Thymus (tissue), 11 donors: ENCODE measurements around the gene SLC16A10. TPM values are rescaled to one million over a fixed set of nuclear protein-coding genes. Genes with fewer than 3 reads are reported as not detected.
"Not testable (repeated sequence)": the region's sequence is repeated elsewhere in the genome, so short reads cannot be mapped to it uniquely, and the experiment has no call there.

Experiments
- DNase-seq, 9 donors: peaks; one replicate each; pipeline ENCODE4 v3.0.0-alpha.2; 2013; ENCODE audit warnings: low spot score in 9 of 9, low read depth in 6 of 9, missing footprints in 1 of 9
- H3K27ac ChIP-seq, 2 donors: one replicate each; pipeline ENCODE4 v1.5.1; 2013; ENCODE audit warnings: control low read depth in 1 of 2, low read depth in 1 of 2, low read length in 1 of 2, mild to moderate bottlenecking in 1 of 2, moderate library complexity in 1 of 2
- H3K27me3 ChIP-seq, 2 donors: one replicate each; pipeline ENCODE4 v1.5.1; 2013; ENCODE audit warnings: low read length in 1 of 2; ENCODE audit not compliant: control insufficient read depth in 2 of 2, insufficient read depth in 1 of 2
- H3K36me3 ChIP-seq, 2 donors: one replicate each; pipeline ENCODE4 v1.5.1; 2013; ENCODE audit warnings: low read length in 1 of 2, mild to moderate bottlenecking in 1 of 2, moderate library complexity in 1 of 2; ENCODE audit not compliant: control insufficient read depth in 2 of 2, insufficient read depth in 2 of 2
- H3K4me1 ChIP-seq, 2 donors: one replicate each; pipeline ENCODE4 v1.5.1; 2013; ENCODE audit warnings: low read length in 2 of 2; ENCODE audit not compliant: control insufficient read depth in 2 of 2, insufficient read depth in 2 of 2
- H3K4me3 ChIP-seq, 2 donors: one replicate each; pipeline ENCODE4 v1.5.1; 2013; ENCODE audit warnings: low read length in 2 of 2, control low read depth in 1 of 2, mild to moderate bottlenecking in 1 of 2
- H3K9me3 ChIP-seq, 2 donors: one replicate each; pipeline ENCODE4 v1.5.1; 2013; ENCODE audit warnings: low read length in 1 of 2, mild to moderate bottlenecking in 1 of 2; ENCODE audit not compliant: control insufficient read depth in 2 of 2, insufficient read depth in 1 of 2
- WGBS: extraction: QIAGEN DNeasy Blood & Tissue Kit; methylation state at CpG from one replicate; pipeline ENCODE4 v1.1.7; 2013; 5-methylcytosine and 5-hydroxymethylcytosine counted together
- polyA plus RNA-seq: library from polyadenylated mRNA; stranded (reverse); fragments of 200-250 nt; gene quantifications from one replicate; pipeline ENCODE4 v1.2.3, GENCODE V29; 2013
- total RNA-seq: library from RNA; stranded (reverse); fragments of 120-200 nt; gene quantifications from one replicate; pipeline ENCODE4 v1.2.4, GENCODE V29; 2013
- donor health status: healthy.

The SLC16A10 gene
- total and polyA plus RNA-seq, 2 donors: 15.0 to 20.0 TPM

GRCh38 chr6:111198841-111199240, 111.5 kb downstream of the SLC16A10 start:
- H3K4me3 ChIP-seq: no peak overlapping the region
- over 99% methylated on average over 3 of the region's 3 CpGs for WGBS
- H3K36me3 ChIP-seq: peaks cover 2 to 4% of the 10 kb centered on the region in 2 donors
- DNase-seq: no peak
- H3K27me3 ChIP-seq: no peaks in the 10 kb centered on the region
- H3K4me1 ChIP-seq: no peaks in the 10 kb centered on the region
- no peak overlapping the region for H3K27ac ChIP-seq
- peaks cover 0 to 2% of the 10 kb centered on the region in 2 donors for H3K9me3 ChIP-seq

GRCh38 chr6:111199935-111200334, 112.6 kb downstream of the SLC16A10 start:
- WGBS: 78% methylated on average over 1 of the region's 1 CpG
- no peak overlapping the region for H3K27ac ChIP-seq

DNA sequence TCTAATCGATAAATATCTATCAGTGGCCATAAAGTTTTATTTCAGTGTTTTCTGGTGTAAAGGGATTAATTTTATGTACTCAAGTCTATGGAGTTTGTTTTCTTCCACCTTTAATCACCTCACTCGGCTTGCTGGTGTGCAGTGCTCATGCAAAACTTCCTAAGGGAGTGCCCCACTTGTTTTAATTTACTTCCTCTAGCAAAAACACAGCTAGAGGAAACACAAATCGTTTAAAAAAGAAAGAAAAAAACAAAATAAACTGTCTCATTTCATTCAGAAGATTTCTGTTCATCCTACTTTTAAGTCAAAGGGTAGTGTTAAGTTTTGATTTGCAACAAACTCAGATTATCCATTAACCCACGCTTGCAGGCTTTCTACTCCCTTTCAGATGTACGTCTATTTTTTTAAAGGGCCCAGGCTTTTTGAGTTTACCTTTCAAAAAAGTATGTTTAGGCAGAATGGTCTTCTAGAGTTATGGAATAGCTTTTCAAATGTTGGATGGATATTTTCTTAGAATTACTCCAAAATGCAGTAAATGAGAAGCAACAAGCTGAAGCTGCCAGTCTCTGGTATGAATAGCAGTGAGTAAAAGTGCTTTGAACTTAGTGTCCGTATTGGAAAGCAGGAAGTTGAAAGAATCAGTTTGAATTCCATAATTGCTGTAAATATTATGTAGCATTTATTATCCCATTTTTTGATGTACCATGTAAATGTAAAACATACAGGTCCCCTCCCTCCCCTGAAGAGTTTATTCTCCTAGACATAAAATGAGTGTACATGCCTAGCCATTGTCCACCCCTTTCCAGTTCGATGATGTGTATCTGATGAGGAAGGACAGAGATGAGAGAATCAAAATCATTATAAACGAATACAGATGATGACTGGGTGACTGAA, 113.3 kb downstream of the SLC16A10 start:
- H3K4me3 ChIP-seq: no peak overlapping the region
- peaks cover 0 to 2% of the 10 kb centered on the region in 2 donors for H3K9me3 ChIP-seq
- H3K27ac ChIP-seq: no peak overlapping the region
- H3K4me1 ChIP-seq: no peaks in the 10 kb centered on the region
- 82% methylated on average over 8 of the region's 8 CpGs for WGBS
- H3K36me3 ChIP-seq: peaks cover 2 to 4% of the 10 kb centered on the region in 2 donors
- DNase-seq: no peak
- no peaks in the 10 kb centered on the region for H3K27me3 ChIP-seq

More at GRCh38 chr6:111199935-111200334, 112.6 kb downstream of the SLC16A10 start:
- H3K27me3 ChIP-seq: no peaks in the 10 kb centered on the region
- H3K9me3 ChIP-seq: peaks cover 0 to 2% of the 10 kb centered on the region in 2 donors
- peaks cover 2 to 4% of the 10 kb centered on the region in 2 donors for H3K36me3 ChIP-seq
- H3K4me1 ChIP-seq: no peaks in the 10 kb centered on the region
- DNase-seq: no peak
- H3K4me3 ChIP-seq: no peak overlapping the region

- Histone ChIP-seq H3K4me1 (no peaks in the 10 kb centered on the region), H3K27ac (no peak overlapping the region), H3K36me3 (peaks cover 2 to 4% of the 10 kb centered on the region in 2 donors), H3K27me3 (no peaks in the 10 kb centered on the region), H3K4me3 (no peak overlapping the region), H3K9me3 (peaks cover 0 to 1% of the 10 kb centered on the region in 2 donors)
- no peak for DNase-seq
- 83% methylated on average over 1 of the region's 1 CpG for WGBS
Observed at GRCh38 chr6:111201244-111201554, 113.9 kb downstream of the SLC16A10 start.

GRCh38 chr6:111201764-111202163, 114.5 kb downstream of the SLC16A10 start:
- no peaks in the 10 kb centered on the region for H3K27me3 ChIP-seq
- H3K4me1 ChIP-seq: no peaks in the 10 kb centered on the region
- 64% methylated on average over 3 of the region's 3 CpGs for WGBS

DNA sequence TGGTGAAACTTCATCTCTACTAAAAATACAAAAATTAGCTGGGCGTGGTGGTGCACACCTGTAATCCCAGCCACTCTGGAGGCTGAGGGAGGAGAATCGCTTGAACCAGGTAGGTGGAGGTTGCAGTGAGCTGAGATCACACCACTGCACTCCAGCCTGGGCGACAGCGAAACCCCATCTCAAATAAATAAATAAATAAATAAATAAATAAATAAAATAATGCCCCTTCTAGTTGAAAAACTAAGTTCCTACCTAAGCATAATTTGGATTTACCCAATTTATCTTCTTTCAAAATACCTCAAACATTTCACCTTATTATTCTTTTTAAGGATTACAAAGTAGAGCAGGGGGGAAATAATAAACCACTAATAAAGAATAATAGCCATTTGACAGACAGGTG, 116.2 kb downstream of the SLC16A10 start:
- H3K9me3 ChIP-seq, DNase-seq, H3K36me3 ChIP-seq, H3K27ac ChIP-seq, H3K4me3 ChIP-seq, H3K27me3 ChIP-seq, H3K4me1 ChIP-seq: not testable (repeated sequence)
- WGBS: 99% methylated on average over 4 of the region's 4 CpGs

More at GRCh38 chr6:111201764-111202163, 114.5 kb downstream of the SLC16A10 start:
- peaks cover 1 to 4% of the 10 kb centered on the region in 2 donors for H3K36me3 ChIP-seq
- H3K4me3 ChIP-seq: no peak overlapping the region
- no peak for DNase-seq
- no peak overlapping the region for H3K27ac ChIP-seq
- H3K9me3 ChIP-seq: no peaks in the 10 kb centered on the region

DNA sequence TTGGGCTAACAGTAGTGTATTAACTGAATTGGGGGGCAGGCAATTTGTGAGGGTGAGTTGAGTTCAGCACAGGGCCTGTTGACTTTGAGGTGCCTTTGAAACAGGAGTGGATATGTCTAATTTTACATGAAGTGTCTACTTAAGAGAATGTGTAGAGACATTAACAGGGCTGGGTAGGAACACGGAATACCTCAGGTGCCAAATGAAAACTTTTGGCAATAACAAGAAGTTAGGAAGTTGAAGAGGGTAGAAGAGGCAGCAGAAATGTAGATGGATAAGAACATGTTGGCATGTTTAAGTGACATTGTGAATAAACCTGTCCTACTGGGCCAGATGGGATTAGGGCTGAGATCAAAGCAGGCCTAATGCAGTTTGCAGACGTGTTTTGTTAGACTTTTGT, 117.0 kb downstream of the SLC16A10 start:
- Histone ChIP-seq H3K27me3 (no peaks in the 10 kb centered on the region), H3K4me1 (no peaks in the 10 kb centered on the region), H3K36me3 (peaks cover 4 to 8% of the 10 kb centered on the region in 2 donors), H3K27ac (no peak overlapping the region), H3K4me3 (no peak overlapping the region), H3K9me3 (no peaks in the 10 kb centered on the region)
- no peak for DNase-seq
- WGBS: 95% methylated on average over 2 of the region's 2 CpGs

GRCh38 chr6:111204881-111205280, 117.6 kb downstream of the SLC16A10 start:
- Histone ChIP-seq H3K27me3 (no peaks in the 10 kb centered on the region), H3K36me3 (peaks cover 4 to 8% of the 10 kb centered on the region in 2 donors), H3K4me3 (no peak overlapping the region), H3K27ac (no peak overlapping the region), H3K9me3 (no peaks in the 10 kb centered on the region), H3K4me1 (no peaks in the 10 kb centered on the region)
- DNase-seq: no peak
- WGBS: 98% methylated on average over 2 of the region's 2 CpGs

- no peak for DNase-seq
- peaks cover 4 to 8% of the 10 kb centered on the region in 2 donors for H3K36me3 ChIP-seq
- H3K27me3 ChIP-seq: no peaks in the 10 kb centered on the region
- WGBS: 96% methylated on average over 3 of the region's 3 CpGs
- no peak overlapping the region for H3K4me3 ChIP-seq
- H3K27ac ChIP-seq: no peak overlapping the region
- no peaks in the 10 kb centered on the region for H3K9me3 ChIP-seq
- peaks cover 0 to 3% of the 10 kb centered on the region in 2 donors for H3K4me1 ChIP-seq
Observed at GRCh38 chr6:111205502-111205901, 118.2 kb downstream of the SLC16A10 start.
